SK-N-MC (cell line): ENCODE measurements around the gene TMEM255B.

Source experiments
- EZH2 ChIP-seq: fragments of 200-600 bp; sonication (generic); IDR thresholded peaks from one replicate; pipeline ENCODE4 v1.6.1; 2017; ENCODE audit warnings: antibody characterized with exemption
- POLR2AphosphoS5 ChIP-seq: IDR thresholded peaks from 2 replicates; pipeline ENCODE4 v1.6.1; 2012; ENCODE audit warnings: mild to moderate bottlenecking, low read depth, low read length, borderline replicate concordance

DNA sequence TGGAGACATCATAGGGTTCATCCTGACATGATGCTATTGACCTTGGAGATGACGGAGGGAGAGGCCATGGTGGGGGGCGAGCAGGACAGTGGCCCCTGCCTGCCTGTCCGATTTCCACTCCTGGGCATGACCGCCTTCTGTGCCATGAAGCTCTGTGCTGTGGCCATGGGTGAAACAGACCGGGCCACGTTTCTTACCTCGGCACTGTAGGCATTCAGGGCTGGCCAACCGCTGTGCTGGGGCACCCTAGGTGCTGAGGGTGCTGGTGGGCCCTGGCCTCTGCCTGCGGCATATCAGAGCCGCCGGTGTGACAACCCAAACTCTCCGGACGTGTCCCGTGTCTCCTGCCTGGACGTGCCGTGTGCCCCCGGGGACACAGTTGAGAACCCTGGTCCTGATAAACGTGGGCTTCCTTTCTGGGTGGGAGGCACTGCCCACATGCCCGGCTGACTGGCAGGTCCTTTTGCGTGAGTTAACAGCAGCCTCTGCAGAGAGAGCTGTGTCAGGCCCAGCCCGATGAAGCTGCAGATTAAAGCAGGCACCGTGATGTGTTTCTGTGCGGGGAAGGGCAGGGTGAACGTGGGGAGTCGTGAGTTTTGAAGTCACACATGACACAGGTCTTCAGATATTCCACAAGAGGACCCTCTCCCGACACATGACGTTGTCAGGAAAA is 46.5 kb downstream of the TMEM255B start:
- TF ChIP-seq POLR2AphosphoS5, result no peak
- TF ChIP-seq EZH2, result no peak
